Lower lobe of right lung (tissue), 2 donors: ENCODE data around the gene GPNMB. TPM values are rescaled to one million over a fixed set of nuclear protein-coding genes. Genes with fewer than 3 reads are reported as not detected.
"Not testable (repeated sequence)": the region's sequence is repeated elsewhere in the genome, so short reads cannot be mapped to it uniquely, and the experiment has no call there.

ENCODE experiments used
- ATAC-seq, 2 donors: fragments of 200-7000 bp; cut with Tn5 transposase; one replicate each; pipeline ENCODE4 v1.9.1; 2020 to 2022; ENCODE audit warnings: mild to moderate bottlenecking in 2 of 2, moderate library complexity in 2 of 2
- DNase-seq: peaks from one replicate; pipeline ENCODE4 v3.0.0-alpha.2; 2020
- H3K27ac ChIP-seq: fragments of 200-600 bp; one replicate; pipeline ENCODE4 v1.8.0; 2022
- H3K27me3 ChIP-seq: fragments of 200-600 bp; one replicate; pipeline ENCODE4 v1.8.0; 2022; ENCODE audit warnings: low read depth
- H3K36me3 ChIP-seq: fragments of 200-600 bp; one replicate; pipeline ENCODE4 v1.8.0; 2022; ENCODE audit warnings: mild to moderate bottlenecking
- H3K4me1 ChIP-seq: fragments of 200-600 bp; one replicate; pipeline ENCODE4 v1.8.0; 2022
- H3K4me3 ChIP-seq: fragments of 200-600 bp; one replicate; pipeline ENCODE4 v1.8.0; 2022; ENCODE audit warnings: mild to moderate bottlenecking
- H3K9me3 ChIP-seq: fragments of 200-600 bp; one replicate; pipeline ENCODE4 v1.8.0; 2022
- intact Hi-C: fragments of 100-400 bp; cut with DNase I; formaldehyde crosslinking; loops from one replicate; pipeline ENCODE4 v1.11.0; 2022
- total RNA-seq: library from RNA; stranded (reverse); fragmentation: NEBNext Ultra II Directional; extraction: Animal tissue kit (Norgen Biotek cat#: 25700); gene quantifications from one replicate; pipeline ENCODE4 v1.2.1, GENCODE V29; 2021
- TF ChIP-seq, protein P1 (sequence below): fragments of 200-600 bp; IDR thresholded peaks from one replicate; pipeline ENCODE4 v1.8.0; 2022; ENCODE audit warnings: antibody characterized with exemption, mild to moderate bottlenecking
- donor health status: DM: no; HTN: yes; CAD: no; lungs with severe emphysema.

Gene GPNMB
- total RNA-seq, 1 donor from 2014 or later = 452 TPM

GRCh38 chr7:23308754-23309153, 62.2 kb downstream of the GPNMB start:
- no peaks in the 10 kb centered on the region for H3K27me3 ChIP-seq
- H3K4me3 ChIP-seq = no peak overlapping the region
- DNase-seq (no peak), ATAC-seq (no peak)
- peaks cover 43% of the 10 kb centered on the region for H3K36me3 ChIP-seq
- H3K9me3 ChIP-seq = no peaks in the 10 kb centered on the region
- TF ChIP-seq, protein P1, sequence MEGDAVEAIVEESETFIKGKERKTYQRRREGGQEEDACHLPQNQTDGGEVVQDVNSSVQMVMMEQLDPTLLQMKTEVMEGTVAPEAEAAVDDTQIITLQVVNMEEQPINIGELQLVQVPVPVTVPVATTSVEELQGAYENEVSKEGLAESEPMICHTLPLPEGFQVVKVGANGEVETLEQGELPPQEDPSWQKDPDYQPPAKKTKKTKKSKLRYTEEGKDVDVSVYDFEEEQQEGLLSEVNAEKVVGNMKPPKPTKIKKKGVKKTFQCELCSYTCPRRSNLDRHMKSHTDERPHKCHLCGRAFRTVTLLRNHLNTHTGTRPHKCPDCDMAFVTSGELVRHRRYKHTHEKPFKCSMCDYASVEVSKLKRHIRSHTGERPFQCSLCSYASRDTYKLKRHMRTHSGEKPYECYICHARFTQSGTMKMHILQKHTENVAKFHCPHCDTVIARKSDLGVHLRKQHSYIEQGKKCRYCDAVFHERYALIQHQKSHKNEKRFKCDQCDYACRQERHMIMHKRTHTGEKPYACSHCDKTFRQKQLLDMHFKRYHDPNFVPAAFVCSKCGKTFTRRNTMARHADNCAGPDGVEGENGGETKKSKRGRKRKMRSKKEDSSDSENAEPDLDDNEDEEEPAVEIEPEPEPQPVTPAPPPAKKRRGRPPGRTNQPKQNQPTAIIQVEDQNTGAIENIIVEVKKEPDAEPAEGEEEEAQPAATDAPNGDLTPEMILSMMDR = no peak
- peaks cover 7% of the 10 kb centered on the region for H3K4me1 ChIP-seq
- H3K27ac ChIP-seq = no peak overlapping the region
- intact Hi-C loops = no loop called here

- H3K9me3 ChIP-seq, H3K27me3 ChIP-seq, DNase-seq, H3K4me1 ChIP-seq, ATAC-seq, H3K27ac ChIP-seq, intact Hi-C loops, H3K4me3 ChIP-seq: not testable (repeated sequence)
- H3K36me3 ChIP-seq = peaks cover 43% of the 10 kb centered on the region
Observed at GRCh38 chr7:23312141-23312540, 65.6 kb downstream of the GPNMB start.

- DNase-seq (no peak), ATAC-seq (no peak)
- intact Hi-C loops = no loop called here
- Histone ChIP-seq H3K36me3 (peaks cover 13% of the 10 kb centered on the region), H3K4me1 (no peaks in the 10 kb centered on the region), H3K9me3 (no peaks in the 10 kb centered on the region), H3K27ac (no peak overlapping the region), H3K4me3 (no peak overlapping the region), H3K27me3 (no peaks in the 10 kb centered on the region)
- TF ChIP-seq, protein P1 = no peak
Observed at GRCh38 chr7:23315366-23315765, 68.8 kb downstream of the GPNMB start.

Other genes starting within 250 kb of the GPNMB start
- gene HYCC1, start 232.6 kb upstream of the GPNMB start, total RNA-seq = 37.5 TPM
- 18.7 TPM for gene KLHL7, start 141.0 kb upstream of the GPNMB start, total RNA-seq
- gene NUP42, start 64.7 kb upstream of the GPNMB start, total RNA-seq = 32.7 TPM
- 41.4 TPM for gene MALSU1, start 52.6 kb downstream of the GPNMB start, total RNA-seq
- gene IGF2BP3, start 223.7 kb downstream of the GPNMB start, total RNA-seq = 2.0 TPM